ENCODE measurements around the gene ESR2. TPM values are rescaled to one million over a fixed set of nuclear protein-coding genes. Genes with fewer than 3 reads are reported as not detected.

The ESR2 gene
- total RNA-seq, 4 donors from 2014 or later, result 0.14 to 1.4 TPM; not detected in 2

- Histone ChIP-seq H3K4me1 (no peaks in the 10 kb centered on the region), H3K9me3 (no peaks in the 10 kb centered on the region), H3K36me3 (no peaks in the 10 kb centered on the region), H3K27ac (no peak overlapping the region), H3K4me3 (no peak overlapping the region), H3K27me3 (no peaks in the 10 kb centered on the region)
- TF ChIP-seq POLR2AphosphoS5 (IDR thresholded peaks at IDR 0.05) (no peak), CTCF (IDR thresholded peaks at IDR 0.05) (no peak), POLR2A (IDR thresholded peaks at IDR 0.05) (no peak)
- intact Hi-C loops (cut with DNase I; ENCODE audit: low total_unique reads) (no loop called here), in situ Hi-C loops (cut with MboI; ENCODE audit: low pct_ligation_motif_present in 1 of 4, low pct_unique_long_range_greater_than_20kb in 1 of 4, low sequenced_read_pairs in 3 of 4) (no loop called here)
- 93% methylated on average over 17 of the region's 21 CpGs; no CpG with 5 or more reads in 1 of the 2 donors for WGBS, 2 donors (ENCODE audit: low coverage in 1 of 2)
- DNase-seq, result no peak
These were observed 33.8 kb downstream of the ESR2 start for GRCh38 chr14:64260418-64260817.

DNA sequence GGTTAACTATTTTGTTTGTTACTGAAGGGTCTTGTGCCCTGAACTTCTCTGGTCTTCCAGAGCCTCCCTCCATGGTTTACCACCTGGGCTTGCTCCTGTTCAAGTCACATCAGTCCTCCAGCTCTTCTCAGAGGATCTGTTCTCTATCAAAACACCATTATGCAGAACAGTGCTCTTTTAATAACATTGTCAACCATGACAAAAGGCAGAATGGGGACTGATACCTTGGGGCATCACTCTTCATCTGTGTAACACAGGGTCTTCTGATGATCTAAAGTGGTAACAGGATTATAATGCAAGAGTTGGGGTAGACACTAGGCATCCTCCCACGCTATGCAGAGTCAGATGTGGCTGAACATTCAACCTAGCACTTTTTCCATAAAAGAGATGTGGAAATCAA is 38.4 kb downstream of the ESR2 start:
- in situ Hi-C loops (cut with MboI; ENCODE audit: low pct_ligation_motif_present in 1 of 4, low pct_unique_long_range_greater_than_20kb in 1 of 4, low sequenced_read_pairs in 3 of 4), result no loop called here
- H3K27me3 ChIP-seq, result no peaks in the 10 kb centered on the region
- no peak for DNase-seq

DNA sequence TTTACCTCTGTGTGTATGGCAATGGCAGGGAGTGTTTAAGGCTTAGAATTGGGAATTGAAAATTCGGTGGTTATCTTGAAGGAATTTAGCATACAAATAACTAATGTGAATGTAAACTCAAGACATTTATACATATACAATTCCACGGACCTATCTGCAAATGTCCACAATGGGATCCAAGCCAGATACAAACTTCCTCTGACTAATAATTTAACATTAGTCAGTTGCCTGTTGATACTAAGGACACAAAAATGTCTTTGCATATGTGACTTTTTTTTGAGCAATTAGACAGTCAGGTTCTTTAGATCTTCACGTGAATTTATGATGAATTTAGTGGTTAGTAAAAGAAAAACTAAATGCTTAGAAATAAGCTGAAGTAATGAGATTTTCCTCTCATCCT is 40.5 kb downstream of the ESR2 start:
- no peak for TF ChIP-seq CTCF (IDR thresholded peaks at IDR 0.05)

More for the DNA sequence above, 38.4 kb downstream of the ESR2 start:
- WGBS, 2 donors (ENCODE audit: low coverage in 1 of 2), result 76% methylated on average over 1 of the region's 1 CpG; no CpG with 5 or more reads in 1 of the 2 donors
- Histone ChIP-seq H3K4me1 (no peaks in the 10 kb centered on the region), H3K27ac (no peak overlapping the region), H3K9me3 (no peaks in the 10 kb centered on the region), H3K36me3 (no peaks in the 10 kb centered on the region), H3K4me3 (no peak overlapping the region)
- TF ChIP-seq POLR2A (IDR thresholded peaks at IDR 0.05) (no peak), CTCF (IDR thresholded peaks at IDR 0.05) (no peak), POLR2AphosphoS5 (IDR thresholded peaks at IDR 0.05) (no peak), EP300 (IDR thresholded peaks at IDR 0.05; ENCODE audit: low read depth) (no peak)
- intact Hi-C loops (cut with DNase I; ENCODE audit: low total_unique reads), result no loop called here

GRCh38 chr14:64249363-64249762 is 44.8 kb downstream of the ESR2 start:
- no peaks in the 10 kb centered on the region for H3K36me3 ChIP-seq
- TF ChIP-seq EP300 (IDR thresholded peaks at IDR 0.05; ENCODE audit: low read depth) (no peak), POLR2AphosphoS5 (IDR thresholded peaks at IDR 0.05) (no peak), POLR2A (IDR thresholded peaks at IDR 0.05) (no peak), CTCF (IDR thresholded peaks at IDR 0.05) (no peak)
- H3K4me1 ChIP-seq, result peaks cover 0 to 2% (median 0%) of the 10 kb centered on the region in 4 donors
- no peaks in the 10 kb centered on the region for H3K9me3 ChIP-seq
- DNase-seq, result no peak
- in situ Hi-C loops (cut with MboI; ENCODE audit: low pct_ligation_motif_present in 1 of 4, low pct_unique_long_range_greater_than_20kb in 1 of 4, low sequenced_read_pairs in 3 of 4) (no loop called here), intact Hi-C loops (cut with DNase I; ENCODE audit: low total_unique reads) (no loop called here)
- H3K27ac ChIP-seq, result no peak overlapping the region
- no peaks in the 10 kb centered on the region for H3K27me3 ChIP-seq
- 73 to 84% methylated on average over 4 to 7 of the region's 7 CpGs for WGBS, 2 donors (ENCODE audit: low coverage in 1 of 2)
- no peak overlapping the region for H3K4me3 ChIP-seq

More for the DNA sequence above, 40.5 kb downstream of the ESR2 start:
- H3K9me3 ChIP-seq, result no peaks in the 10 kb centered on the region
- no peaks in the 10 kb centered on the region for H3K27me3 ChIP-seq
- H3K27ac ChIP-seq, result no peak overlapping the region
- WGBS, 2 donors (ENCODE audit: low coverage in 1 of 2), result 57 to 63% methylated on average over 2 to 3 of the region's 3 CpGs
- H3K4me1 ChIP-seq, result no peaks in the 10 kb centered on the region
- in situ Hi-C loops (cut with MboI; ENCODE audit: low pct_ligation_motif_present in 1 of 4, low pct_unique_long_range_greater_than_20kb in 1 of 4, low sequenced_read_pairs in 3 of 4) (no loop called here), intact Hi-C loops (cut with DNase I; ENCODE audit: low total_unique reads) (no loop called here)
- no peak overlapping the region for H3K4me3 ChIP-seq
- H3K36me3 ChIP-seq, result no peaks in the 10 kb centered on the region
- DNase-seq, result no peak

Measured in transverse colon (tissue), 4 donors.